ES-I3 (cell line): ENCODE data around the gene PDE4DIP.
"Not testable (repeated sequence)": the region's sequence is repeated elsewhere in the genome, so short reads cannot be mapped to it uniquely, and the experiment has no call there.

Experiments
- H3K36me3 ChIP-seq: 2 replicates; pipeline ENCODE4 v1.6.1; 2013; ENCODE audit warnings: mild to moderate bottlenecking, low read length, control low read depth, moderate library complexity; ENCODE audit not compliant: insufficient read depth
- H3K4me1 ChIP-seq: 2 replicates; pipeline ENCODE4 v1.6.1; 2013; ENCODE audit warnings: mild to moderate bottlenecking, control low read depth, low read length; ENCODE audit not compliant: insufficient read depth
- H3K9ac ChIP-seq: 2 replicates; pipeline ENCODE4 v1.6.1; 2013; ENCODE audit warnings: low read depth, mild to moderate bottlenecking, low read length, moderate library complexity
- H3K9me3 ChIP-seq: 2 replicates; pipeline ENCODE4 v1.6.1; 2013; ENCODE audit warnings: mild to moderate bottlenecking, low read length, moderate library complexity; ENCODE audit not compliant: control insufficient read depth, insufficient read depth

Gene PDE4DIP

GRCh38 chr1:148844220-148844619, at the start of gene PDE4DIP:
PDE4DIP (plus strand) TSS chr1:148844428; CDS start chr1:148844775, 347 bp downstream.
- not testable (repeated sequence) for H3K9ac ChIP-seq, H3K4me1 ChIP-seq, H3K9me3 ChIP-seq, H3K36me3 ChIP-seq

GRCh38 chr1:148808268-148808928, 35.8 kb upstream of the PDE4DIP start:
- H3K4me1 ChIP-seq, H3K36me3 ChIP-seq, H3K9me3 ChIP-seq, H3K9ac ChIP-seq: not testable (repeated sequence)

- not testable (repeated sequence) for H3K9me3 ChIP-seq, H3K36me3 ChIP-seq, H3K4me1 ChIP-seq, H3K9ac ChIP-seq
These were observed 35.3 kb upstream of the PDE4DIP start for GRCh38 chr1:148808929-148809283.

GRCh38 chr1:148822180-148822579, 22.0 kb upstream of the PDE4DIP start:
- H3K9ac ChIP-seq = not testable (repeated sequence)

GRCh38 chr1:148823822-148824221, 20.4 kb upstream of the PDE4DIP start:
- H3K36me3 ChIP-seq, H3K9ac ChIP-seq, H3K4me1 ChIP-seq, H3K9me3 ChIP-seq: not testable (repeated sequence)

More at GRCh38 chr1:148822180-148822579, 22.0 kb upstream of the PDE4DIP start:
- not testable (repeated sequence) for H3K9me3 ChIP-seq, H3K4me1 ChIP-seq, H3K36me3 ChIP-seq

- not testable (repeated sequence) for H3K4me1 ChIP-seq, H3K9me3 ChIP-seq, H3K9ac ChIP-seq, H3K36me3 ChIP-seq
These were observed 19.2 kb upstream of the PDE4DIP start for GRCh38 chr1:148825029-148825428.

- H3K9me3 ChIP-seq, H3K4me1 ChIP-seq, H3K9ac ChIP-seq, H3K36me3 ChIP-seq: not testable (repeated sequence)
These were observed 15.7 kb upstream of the PDE4DIP start for GRCh38 chr1:148828531-148828930.

- H3K36me3 ChIP-seq, H3K9me3 ChIP-seq, H3K9ac ChIP-seq, H3K4me1 ChIP-seq: not testable (repeated sequence)
These were observed 15.3 kb upstream of the PDE4DIP start for GRCh38 chr1:148828962-148829361.

- H3K36me3 ChIP-seq, H3K9ac ChIP-seq, H3K4me1 ChIP-seq, H3K9me3 ChIP-seq: not testable (repeated sequence)
These were observed 14.9 kb upstream of the PDE4DIP start for GRCh38 chr1:148829365-148829764.

GRCh38 chr1:148841262-148841661, 3.0 kb upstream of the PDE4DIP start:
- H3K9ac ChIP-seq, H3K9me3 ChIP-seq, H3K36me3 ChIP-seq, H3K4me1 ChIP-seq: not testable (repeated sequence)

- not testable (repeated sequence) for H3K9ac ChIP-seq, H3K4me1 ChIP-seq, H3K9me3 ChIP-seq, H3K36me3 ChIP-seq
These were observed 423 bp downstream of the PDE4DIP start for GRCh38 chr1:148844651-148845050.

GRCh38 chr1:148845068-148845467, 840 bp downstream of the PDE4DIP start:
- H3K9ac ChIP-seq, H3K4me1 ChIP-seq, H3K9me3 ChIP-seq, H3K36me3 ChIP-seq: not testable (repeated sequence)

- not testable (repeated sequence) for H3K4me1 ChIP-seq, H3K9ac ChIP-seq, H3K36me3 ChIP-seq, H3K9me3 ChIP-seq
These were observed 6.1 kb downstream of the PDE4DIP start for GRCh38 chr1:148850347-148850746.

- not testable (repeated sequence) for H3K36me3 ChIP-seq, H3K9me3 ChIP-seq, H3K4me1 ChIP-seq, H3K9ac ChIP-seq
These were observed 6.6 kb downstream of the PDE4DIP start for GRCh38 chr1:148850840-148851239.

GRCh38 chr1:148851684-148852083, 7.5 kb downstream of the PDE4DIP start:
- not testable (repeated sequence) for H3K36me3 ChIP-seq, H3K4me1 ChIP-seq, H3K9me3 ChIP-seq, H3K9ac ChIP-seq

- not testable (repeated sequence) for H3K4me1 ChIP-seq, H3K9me3 ChIP-seq, H3K9ac ChIP-seq, H3K36me3 ChIP-seq
These were observed 9.1 kb downstream of the PDE4DIP start for GRCh38 chr1:148853363-148853762.
